ENCODE data around the gene ATP8B1. TPM values are rescaled to one million over a fixed set of nuclear protein-coding genes. Genes with fewer than 3 reads are reported as not detected.

Gene ATP8B1
- total and polyA plus RNA-seq, 9 of the 15 experiments (the other 6 are each of a cell fraction or from before 2014, with no cell fraction given) = 0.01 to 0.22 (median 0.03) TPM; not detected in 3

DNA sequence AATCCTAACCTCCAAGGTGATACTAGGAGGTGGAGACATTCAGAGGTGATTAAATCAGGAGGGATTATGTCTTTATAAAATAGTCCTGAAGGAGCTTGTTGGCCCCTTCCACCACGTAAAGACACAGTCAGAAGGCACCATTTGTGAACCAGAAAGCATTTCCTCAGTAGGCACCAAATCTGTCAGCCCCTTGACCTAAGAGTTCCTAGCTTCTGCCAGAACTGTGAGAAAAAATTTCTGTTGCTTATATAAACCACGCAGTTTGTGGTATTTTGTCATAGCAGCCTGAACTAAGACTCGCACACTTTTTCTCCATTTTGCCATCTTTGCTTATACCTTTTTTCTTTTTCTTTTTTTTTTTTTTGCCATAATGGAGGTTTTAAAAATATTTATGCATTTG is 162.9 kb downstream of the ATP8B1 start:
- 19% methylated on average over 3 of the region's 3 CpGs for WGBS (ENCODE audit: insufficient coverage, low coverage, missing lambda C conversion rate)
- in situ Hi-C loops (cut with MboI) = loop anchor here (25.0 kb wide), 1 partner anchor 222 kb away; no protein-coding TSS in a partner anchor
- FAIRE-seq = no peak

More for the DNA sequence above, 162.9 kb downstream of the ATP8B1 start:
- no peak overlapping the region for H3K4me3 ChIP-seq
- intact Hi-C loops (cut with micrococcal nuclease) = no loop called here
- H3K9me3 ChIP-seq (replicated peaks; ENCODE audit: control insufficient read depth, insufficient read depth, low read depth, low read length) = no peaks in the 10 kb centered on the region
- H3K27ac ChIP-seq (ENCODE audit: extremely low read depth, low read depth, low read length) = no peak overlapping the region
- H3K4me1 ChIP-seq (replicated peaks in 1 of 2; ENCODE audit: control insufficient read depth in 2 of 2, insufficient read depth in 2 of 2, low read length in 2 of 2) = no peaks in the 10 kb centered on the region
- no peak overlapping the region for H2AFZ ChIP-seq (ENCODE audit: low read depth, low read length)
- H3K27me3 ChIP-seq (ENCODE audit: control insufficient read depth in 2 of 2, insufficient read depth in 2 of 2, low read length in 2 of 2) = no peaks in the 10 kb centered on the region
- H3K4me2 ChIP-seq (ENCODE audit: insufficient read depth, low read length) = no peak overlapping the region
- no peak for ATAC-seq
- BruUV-seq (replicated peaks) = no TSS peak
- no peaks in the 10 kb centered on the region for H4K20me1 ChIP-seq (replicated peaks; ENCODE audit: control insufficient read depth, insufficient read depth, low read length)
- ChIA-PET POLR2A (no interaction called here), CTCF (ENCODE audit: low intra/inter-chr PET ratio) (interaction anchor here (0.6 kb wide), 1 partner anchor 629 kb away, joined by 3 read pairs; no protein-coding TSS in a partner anchor)
- no peaks in the 10 kb centered on the region for H3K36me3 ChIP-seq (ENCODE audit: control insufficient read depth, insufficient read depth, low read length)
- DNase-seq (ENCODE audit: extremely low read depth in 1 of 4, low spot score in 3 of 4) = no peak
- no peaks in the 10 kb centered on the region for H3K79me2 ChIP-seq (ENCODE audit: control insufficient read depth, insufficient read depth, low read length)
- TF ChIP-seq ZNF668 (CRISPR knock-in tag; IDR thresholded peaks at IDR 0.05) (no peak), ZNF12 (CRISPR knock-in tag; IDR thresholded peaks at IDR 0.05) (no peak), XRCC4 (IDR thresholded peaks at IDR 0.05; ENCODE audit: extremely low read depth, insufficient read depth, insufficient read length) (no peak), COPS2 (conservative IDR thresholded peaks at IDR 0.05) (no peak), ZBTB11 (CRISPR knock-in tag; IDR thresholded peaks at IDR 0.05) (no peak), SAFB (IDR thresholded peaks at IDR 0.05; ENCODE audit: borderline replicate concordance, low read depth, low read length) (no peak), NELFE (IDR thresholded peaks at IDR 0.05; ENCODE audit: insufficient read depth, insufficient read length) (no peak), ZNF354B (CRISPR knock-in tag; IDR thresholded peaks at IDR 0.05) (no peak)
- TF ChIP-seq, protein P1, sequence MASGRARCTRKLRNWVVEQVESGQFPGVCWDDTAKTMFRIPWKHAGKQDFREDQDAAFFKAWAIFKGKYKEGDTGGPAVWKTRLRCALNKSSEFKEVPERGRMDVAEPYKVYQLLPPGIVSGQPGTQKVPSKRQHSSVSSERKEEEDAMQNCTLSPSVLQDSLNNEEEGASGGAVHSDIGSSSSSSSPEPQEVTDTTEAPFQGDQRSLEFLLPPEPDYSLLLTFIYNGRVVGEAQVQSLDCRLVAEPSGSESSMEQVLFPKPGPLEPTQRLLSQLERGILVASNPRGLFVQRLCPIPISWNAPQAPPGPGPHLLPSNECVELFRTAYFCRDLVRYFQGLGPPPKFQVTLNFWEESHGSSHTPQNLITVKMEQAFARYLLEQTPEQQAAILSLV (tag; IDR thresholded peaks at IDR 0.05) = no peak
- H3K9me1 ChIP-seq (ENCODE audit: control insufficient read depth, insufficient read depth, low read length) = no peaks in the 10 kb centered on the region
- no peak overlapping the region for H3K9ac ChIP-seq (ENCODE audit: insufficient read depth in 1 of 2, low read depth in 2 of 2, low read length in 2 of 2)
